Endodermal cell (in vitro differentiated cells): ENCODE data around the gene NID2. TPM values are rescaled to one million over a fixed set of nuclear protein-coding genes. Genes with fewer than 3 reads are reported as not detected.

Experiments
- DNase-seq: peaks from one replicate; pipeline ENCODE4 v3.0.0-alpha.2; 2017
- H3K27ac ChIP-seq: 2 replicates; pipeline ENCODE4 v1.5.1; 2013; ENCODE audit warnings: mild to moderate bottlenecking, low read depth, low read length, moderate library complexity
- H3K27me3 ChIP-seq: 2 replicates; pipeline ENCODE4 v1.6.1; 2013; ENCODE audit warnings: mild to moderate bottlenecking, low read length, moderate library complexity; ENCODE audit not compliant: insufficient read depth, control insufficient read depth, poor library complexity, severe bottlenecking
- H3K36me3 ChIP-seq: 2 replicates; pipeline ENCODE4 v1.7.0; 2013; ENCODE audit warnings: mild to moderate bottlenecking, low read length, moderate library complexity; ENCODE audit not compliant: control insufficient read depth, insufficient read depth
- H3K4me1 ChIP-seq: one replicate; pipeline ENCODE4 v1.7.0; 2013; ENCODE audit warnings: low read length; ENCODE audit not compliant: control insufficient read depth, insufficient read depth
- H3K4me3 ChIP-seq: 2 replicates; pipeline ENCODE4 v1.5.1; 2013; ENCODE audit warnings: mild to moderate bottlenecking, low read length, moderate library complexity
- H3K9ac ChIP-seq: 2 replicates; pipeline ENCODE4 v1.6.1; 2013; ENCODE audit warnings: mild to moderate bottlenecking, low read length, moderate library complexity; ENCODE audit not compliant: poor library complexity, severe bottlenecking; ENCODE audit errors: extremely low read depth
- H3K9me3 ChIP-seq: 2 replicates; pipeline ENCODE4 v1.6.1; 2013; ENCODE audit warnings: mild to moderate bottlenecking, low read length, moderate library complexity; ENCODE audit not compliant: control insufficient read depth
- H3K27ac Mint-ChIP-seq: 2 replicates; pipeline ENCODE4 v1.8.0; 2020; ENCODE audit warnings: mixed read lengths
- H3K27me3 Mint-ChIP-seq: 2 replicates; pipeline ENCODE4 v1.8.0; 2021; ENCODE audit warnings: mild to moderate bottlenecking, mixed read lengths; ENCODE audit not compliant: insufficient read depth
- H3K36me3 Mint-ChIP-seq: 2 replicates; pipeline ENCODE4 v1.8.0; 2020; ENCODE audit warnings: low read depth, mixed read lengths
- H3K4me1 Mint-ChIP-seq: 2 replicates; pipeline ENCODE4 v1.8.0; 2020; ENCODE audit warnings: mixed read lengths
- H3K4me3 Mint-ChIP-seq: 2 replicates; pipeline ENCODE4 v1.8.0; 2020; ENCODE audit warnings: mild to moderate bottlenecking, moderate library complexity, mixed read lengths
- H3K9me3 Mint-ChIP-seq: 2 replicates; pipeline ENCODE4 v1.8.0; 2020; ENCODE audit warnings: mild to moderate bottlenecking, mixed read lengths
- CTCF ChIP-seq: fragments of 200-600 bp; sonication (generic); conservative IDR thresholded peaks from 2 replicates; pipeline ENCODE4 v1.5.0; 2021; ENCODE audit warnings: antibody characterized with exemption, mild to moderate bottlenecking
- WGBS, 2 experiments: methylation state at CpG; one replicate each; pipeline versions ENCODE4 v1.1.5 to v1.1.7; 2013; ENCODE audit warnings: missing lambda C conversion rate in 2 of 2, mixed read lengths in 1 of 2; ENCODE audit not compliant: insufficient coverage in 1 of 2, insufficient read length in 1 of 2; 5-methylcytosine and 5-hydroxymethylcytosine counted together
- total RNA-seq, 2 donors: library from RNA; stranded (reverse); fragmentation: NEBNext Ultra II Directional in 1 of 2; extraction: Animal tissue kit (Norgen Biotek cat#: 25700) in 1 of 2; gene quantifications; 2 replicates in 1 of 2; 3 replicates in 1 of 2; pipeline ENCODE4 v1.2.1, GENCODE V29; 2021

The NID2 gene
- total RNA-seq, 2 donors from 2014 or later, result 1.7 to 2.9 TPM

- WGBS, 2 experiments, result 82% methylated on average over 2 of the region's 2 CpGs; no CpG with 5 or more reads in 1 of the 2 experiments
- H3K27me3 ChIP-seq, result no peaks in the 10 kb centered on the region
- Mint-ChIP-seq H3K4me3 (no peak overlapping the region), H3K4me1 (peaks cover 21% of the 10 kb centered on the region), H3K27ac (no peak overlapping the region), H3K9me3 (no peaks in the 10 kb centered on the region), H3K36me3 (peaks cover 75% of the 10 kb centered on the region), H3K27me3 (no peaks in the 10 kb centered on the region)
- H3K36me3 ChIP-seq, result peaks cover 100% of the 10 kb centered on the region
- no peak for TF ChIP-seq CTCF
- no peak for DNase-seq
- peaks cover 11% of the 10 kb centered on the region for H3K4me1 ChIP-seq
- H3K9ac ChIP-seq, result no peak overlapping the region
- no peak overlapping the region for H3K4me3 ChIP-seq
- H3K9me3 ChIP-seq, result no peaks in the 10 kb centered on the region
- no peak overlapping the region for H3K27ac ChIP-seq
Measured at GRCh38 chr14:52005625-52006024, 63.2 kb downstream of the NID2 start.

GRCh38 chr14:52003324-52003723 lies 65.5 kb downstream of the NID2 start:
- TF ChIP-seq CTCF, result no peak
- H3K36me3 ChIP-seq, result peaks cover 100% of the 10 kb centered on the region
- DNase-seq, result no peak
- Mint-ChIP-seq H3K4me3 (no peak overlapping the region), H3K27ac (no peak overlapping the region), H3K4me1 (peaks cover 21% of the 10 kb centered on the region), H3K27me3 (no peaks in the 10 kb centered on the region), H3K9me3 (no peaks in the 10 kb centered on the region), H3K36me3 (peaks cover 82% of the 10 kb centered on the region)
- H3K27me3 ChIP-seq, result no peaks in the 10 kb centered on the region
- H3K9me3 ChIP-seq, result no peaks in the 10 kb centered on the region
- no peak overlapping the region for H3K9ac ChIP-seq
- no peak overlapping the region for H3K27ac ChIP-seq
- WGBS, 2 experiments, result 92 to 93% methylated on average over 3 of the region's 3 CpGs
- no peak overlapping the region for H3K4me3 ChIP-seq
- H3K4me1 ChIP-seq, result peaks cover 11% of the 10 kb centered on the region

GRCh38 chr14:52002542-52002941 lies 66.3 kb downstream of the NID2 start:
- no peak overlapping the region for H3K4me3 ChIP-seq
- peaks cover 100% of the 10 kb centered on the region for H3K36me3 ChIP-seq
- 97% methylated on average over 4 of the region's 4 CpGs; no CpG with 5 or more reads in 1 of the 2 experiments for WGBS, 2 experiments
- Mint-ChIP-seq H3K27me3 (no peaks in the 10 kb centered on the region), H3K27ac (peak overlapping the region; percentile 64), H3K4me3 (no peak overlapping the region), H3K9me3 (no peaks in the 10 kb centered on the region), H3K4me1 (peaks cover 21% of the 10 kb centered on the region), H3K36me3 (peaks cover 77% of the 10 kb centered on the region)
- H3K4me1 ChIP-seq, result peaks cover 11% of the 10 kb centered on the region
- H3K9me3 ChIP-seq, result no peaks in the 10 kb centered on the region
- no peaks in the 10 kb centered on the region for H3K27me3 ChIP-seq
- TF ChIP-seq CTCF, result no peak
- no peak overlapping the region for H3K27ac ChIP-seq
- no peak overlapping the region for H3K9ac ChIP-seq
- no peak for DNase-seq
